ENCODE data around the gene CLCNKA.

- no peak for TF ChIP-seq CTCF (IDR thresholded peaks at IDR 0.05; ENCODE audit: poor library complexity)
- no peak for TF ChIP-seq EZH2phosphoT487 (IDR thresholded peaks at IDR 0.05; ENCODE audit: low read depth, severe bottlenecking, unreplicated experiment)
- no peak for TF ChIP-seq EZH2 (IDR thresholded peaks at IDR 0.05; ENCODE audit: borderline replicate concordance)
These were observed 1.3 kb downstream of the CLCNKA start for GRCh38 chr1:16023050-16023653.
